ENCODE data around the gene MRPL10. TPM values are rescaled to one million over a fixed set of nuclear protein-coding genes. Genes with fewer than 3 reads are reported as not detected.

Gene MRPL10
- total RNA-seq, 1 experiment from 2014 or later = 67.2 TPM

DNA sequence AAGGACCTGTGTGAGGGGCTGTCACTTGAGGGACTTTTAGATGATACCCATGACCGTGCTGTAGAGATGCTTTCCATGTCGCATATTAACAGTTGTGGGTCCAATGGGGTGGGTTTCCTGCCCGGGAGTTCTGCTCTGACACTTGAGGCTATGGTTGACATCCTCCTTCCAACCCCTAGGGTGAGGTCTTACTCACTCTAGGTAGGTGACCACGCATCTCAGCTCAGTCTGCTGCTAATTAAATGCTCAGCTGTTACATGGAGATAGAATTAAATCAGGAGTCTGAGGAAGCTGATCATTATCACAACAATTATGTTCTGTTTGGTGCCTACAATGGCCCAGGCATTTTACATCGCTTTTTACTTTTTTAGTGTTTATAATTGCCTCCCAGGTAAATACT lies 49.9 kb downstream of the MRPL10 start:
- Histone ChIP-seq H3K79me1 (ENCODE audit: insufficient read depth, low read depth, low read length, poor library complexity, severe bottlenecking) (no peaks in the 10 kb centered on the region), H3K18ac (ENCODE audit: insufficient read length, low read depth, low read length) (no peak overlapping the region), H3K4me1 (ENCODE audit: insufficient read depth, low read length) (no peaks in the 10 kb centered on the region), H2AFZ (ENCODE audit: low read length) (no peak overlapping the region), H3K23me2 (ENCODE audit: insufficient read length, low read depth, low read length, poor library complexity, severe bottlenecking) (no peaks in the 10 kb centered on the region), H3K14ac (ENCODE audit: insufficient read depth, low read length) (no peak overlapping the region), H3K56ac (ENCODE audit: insufficient read length, low read depth, low read length) (no peak overlapping the region), H3K27me3 (ENCODE audit: insufficient read depth, low read length) (no peaks in the 10 kb centered on the region), H2AK5ac (ENCODE audit: insufficient read length, low read length) (no peak overlapping the region), H3K79me2 (ENCODE audit: insufficient read depth, low read length) (no peaks in the 10 kb centered on the region), H3K27ac (ENCODE audit: insufficient read length, low read depth, low read length) (no peak overlapping the region), H2BK15ac (ENCODE audit: low read depth, low read length) (no peak overlapping the region), H3K4me2 (ENCODE audit: insufficient read depth, insufficient read length, low read length) (no peak overlapping the region), H4K20me1 (ENCODE audit: control insufficient read depth, insufficient read depth, insufficient read length) (no peaks in the 10 kb centered on the region), H2BK20ac (ENCODE audit: low read depth, low read length, poor library complexity, severe bottlenecking) (no peak overlapping the region), H3K4ac (ENCODE audit: low read depth, low read length) (no peak overlapping the region), H4K91ac (ENCODE audit: insufficient read length, low read depth, low read length) (no peak overlapping the region), H3K23ac (ENCODE audit: insufficient read length, low read depth, low read length) (no peak overlapping the region), H2BK12ac (ENCODE audit: insufficient read length, low read depth, low read length) (no peak overlapping the region), H3K9ac (ENCODE audit: extremely low read depth, insufficient read length, low read length) (no peak overlapping the region), H4K8ac (replicated peaks; ENCODE audit: insufficient read length, low read depth, low read length) (no peak overlapping the region), H3T11ph (ENCODE audit: low read length) (no peak overlapping the region), H4K5ac (ENCODE audit: insufficient read length, low read depth, low read length) (no peak overlapping the region), H2BK120ac (ENCODE audit: low read depth, low read length, poor library complexity, severe bottlenecking) (no peak overlapping the region), H3K9me3 (ENCODE audit: control insufficient read depth, low read depth, low read length) (no peaks in the 10 kb centered on the region), H2BK5ac (ENCODE audit: insufficient read length, low read length) (no peak overlapping the region)
- no peaks in the 10 kb centered on the region for H3K9me3 Mint-ChIP-seq
- no peaks in the 10 kb centered on the region for H3K4me1 Mint-ChIP-seq
- WGBS (ENCODE audit: extremely low coverage, insufficient read length, low lambda C conversion rate) = no CpG with 5 or more reads among the region's 5 CpGs
- H3K36me3 Mint-ChIP-seq (ENCODE audit: insufficient read depth in 1 of 3, low read depth in 3 of 3) = no peaks in the 10 kb centered on the region
- no peak overlapping the region for H3K4me3 Mint-ChIP-seq
- no peak for DNase-seq
- TF ChIP-seq CTCF (conservative IDR thresholded peaks at IDR 0.05) = no peak
- peaks cover 46% of the 10 kb centered on the region for H3K27me3 Mint-ChIP-seq (ENCODE audit: low read depth)
- no peak overlapping the region for H3K27ac Mint-ChIP-seq

Data from H9 (cell line).